Measurements from ENCODE around the gene MACROD1. TPM values are rescaled to one million over a fixed set of nuclear protein-coding genes. Genes with fewer than 3 reads are reported as not detected.

Gene MACROD1
- total RNA-seq, 4 donors from 2014 or later: 29.2 to 64.6 (median 46.2) TPM

GRCh38 chr11:64192434-64192833, 26.5 kb upstream of the MACROD1 start:
- 84% methylated on average over 5 of the region's 5 CpGs for WGBS
- Histone ChIP-seq H3K4me3 (no peak overlapping the region), H3K36me3 (peaks cover 50% of the 10 kb centered on the region), H3K4me1 (peaks cover 18% of the 10 kb centered on the region), H3K27ac (no peak overlapping the region), H3K27me3 (no peaks in the 10 kb centered on the region), H3K9me3 (no peaks in the 10 kb centered on the region)
- TF ChIP-seq EP300 (IDR thresholded peaks at IDR 0.05) (no peak), POLR2A (IDR thresholded peaks at IDR 0.05) (no peak), CTCF (IDR thresholded peaks at IDR 0.05) (no peak), POLR2AphosphoS5 (IDR thresholded peaks at IDR 0.05) (no peak)
- no peak for DNase-seq (ENCODE audit: low spot score in 2 of 2)

- Histone ChIP-seq H3K9me3 (no peaks in the 10 kb centered on the region), H3K27me3 (no peaks in the 10 kb centered on the region), H3K4me3 (no peak overlapping the region), H3K27ac (peak overlapping the region; percentile 90), H3K36me3 (no peaks in the 10 kb centered on the region), H3K4me1 (peaks cover 53% of the 10 kb centered on the region)
- 1% methylated on average over 35 of the region's 48 CpGs for WGBS
- DNase-seq (ENCODE audit: low spot score in 2 of 2): no peak
- TF ChIP-seq EP300 (IDR thresholded peaks at IDR 0.05) (no peak), POLR2A (IDR thresholded peaks at IDR 0.05) (no peak), CTCF (IDR thresholded peaks at IDR 0.05) (no peak), POLR2AphosphoS5 (IDR thresholded peaks at IDR 0.05) (no peak)
Measured at GRCh38 chr11:64186492-64187165, 20.7 kb upstream of the MACROD1 start.

GRCh38 chr11:64185693-64186491, 20.0 kb upstream of the MACROD1 start, which contains the start of gene STIP1:
TSS of gene STIP1 (plus strand) at chr11:64186171. CDS start at chr11:64186262, 91 bp downstream.
- no peaks in the 10 kb centered on the region for H3K36me3 ChIP-seq
- H3K27me3 ChIP-seq: no peaks in the 10 kb centered on the region
- H3K4me3 ChIP-seq: no peak within 1 kb of the TSS
- TF ChIP-seq CTCF (IDR thresholded peaks at IDR 0.05) (peak in 1 of 2 donors; percentile 53), POLR2AphosphoS5 (IDR thresholded peaks at IDR 0.05) (peak in 1 of 3 donors; percentile 69), POLR2A (IDR thresholded peaks at IDR 0.05) (no peak), EP300 (IDR thresholded peaks at IDR 0.05) (no peak)
- H3K27ac ChIP-seq: peak within 1 kb of the TSS; percentile 94
- 0% methylated on average over 17 of the region's 74 CpGs for WGBS
- peak; percentile 100 for DNase-seq (ENCODE audit: low spot score in 2 of 2)
- H3K4me1 ChIP-seq: peaks cover 61% of the 10 kb centered on the region
- H3K9me3 ChIP-seq: no peaks in the 10 kb centered on the region

- no peak overlapping the region for H3K4me3 ChIP-seq
- 0% methylated on average over 1 of the region's 52 CpGs for WGBS
- TF ChIP-seq POLR2A (IDR thresholded peaks at IDR 0.05): peak; percentile 91 to 98
- peak; percentile 56 to 77 (median 62) for TF ChIP-seq POLR2AphosphoS5 (IDR thresholded peaks at IDR 0.05)
- no peak for TF ChIP-seq EP300 (IDR thresholded peaks at IDR 0.05)
- TF ChIP-seq CTCF (IDR thresholded peaks at IDR 0.05): peak; percentile 36 to 42
- peaks cover 66% of the 10 kb centered on the region for H3K4me1 ChIP-seq
- H3K27ac ChIP-seq: peak overlapping the region; percentile 94
- H3K27me3 ChIP-seq: no peaks in the 10 kb centered on the region
- peak; percentile 95 to 96 for DNase-seq (ENCODE audit: low spot score in 2 of 2)
- H3K9me3 ChIP-seq: no peaks in the 10 kb centered on the region
- H3K36me3 ChIP-seq: no peaks in the 10 kb centered on the region
Measured at GRCh38 chr11:64185175-64185692, 19.3 kb upstream of the MACROD1 start.

GRCh38 chr11:64183890-64184289, 18.0 kb upstream of the MACROD1 start:
- no peak for DNase-seq (ENCODE audit: low spot score in 2 of 2)
- Histone ChIP-seq H3K27ac (no peak overlapping the region), H3K27me3 (no peaks in the 10 kb centered on the region), H3K4me1 (peaks cover 55% of the 10 kb centered on the region), H3K9me3 (no peaks in the 10 kb centered on the region), H3K36me3 (no peaks in the 10 kb centered on the region), H3K4me3 (no peak overlapping the region)
- 85% methylated on average over 7 of the region's 7 CpGs for WGBS
- no peak for TF ChIP-seq POLR2AphosphoS5 (IDR thresholded peaks at IDR 0.05)
- no peak for TF ChIP-seq POLR2A (IDR thresholded peaks at IDR 0.05)
- no peak for TF ChIP-seq CTCF (IDR thresholded peaks at IDR 0.05)
- no peak for TF ChIP-seq EP300 (IDR thresholded peaks at IDR 0.05)

All from suprapubic skin (tissue), 4 donors.